Upper lobe of left lung (tissue), 6 donors: ENCODE measurements around the gene RPS6KL1. TPM values are rescaled to one million over a fixed set of nuclear protein-coding genes. Genes with fewer than 3 reads are reported as not detected.

Experiments
- ATAC-seq, 2 donors: fragments of 200-7000 bp; cut with Tn5 transposase; one replicate each; pipeline ENCODE4 v1.9.1; 2022; ENCODE audit warnings: mild to moderate bottlenecking in 2 of 2, moderate library complexity in 2 of 2; ENCODE audit not compliant: low FRiP score in 2 of 2
- DNase-seq, 2 donors: peaks; one replicate each; pipeline ENCODE4 v3.0.0-alpha.2; 2019 to 2020
- H3K27ac ChIP-seq, 4 donors: fragments of 200-600 bp; sonication (generic); one replicate each; pipeline ENCODE4 v1.5.1; 2016 to 2019
- H3K27me3 ChIP-seq, 4 donors: fragments of 200-600 bp; sonication (generic); one replicate each; pipeline ENCODE4 v1.5.1; 2017 to 2019
- H3K36me3 ChIP-seq, 4 donors: fragments of 200-600 bp; sonication (generic); one replicate each; pipeline ENCODE4 v1.5.1; 2016 to 2019
- H3K4me1 ChIP-seq, 4 donors: fragments of 200-600 bp; sonication (generic); one replicate each; pipeline ENCODE4 v1.5.1; 2018 to 2019
- H3K4me3 ChIP-seq, 4 donors: fragments of 200-600 bp; sonication (generic); one replicate each; pipeline ENCODE4 v1.5.1; 2017 to 2019; ENCODE audit warnings: mild to moderate bottlenecking in 2 of 4, moderate library complexity in 1 of 4
- H3K9me3 ChIP-seq, 4 donors: fragments of 200-600 bp; sonication (generic); one replicate each; pipeline ENCODE4 v1.5.1; 2018 to 2019
- CTCF ChIP-seq, 6 experiments: fragments of 450-650 bp in 4 of 6; fragments of 200-600 bp in 2 of 6; sonication (generic) in 2 of 6; IDR thresholded peaks; one replicate each; pipeline ENCODE4 v1.5.1; 2016 to 2019; ENCODE audit warnings: antibody characterized with exemption in 6 of 6
- EP300 ChIP-seq, 4 donors: sonication (generic); formaldehyde crosslinking; IDR thresholded peaks; one replicate each; pipeline ENCODE4 v1.5.1; 2017; ENCODE audit warnings: antibody characterized with exemption in 4 of 4, control low read depth in 2 of 4
- POLR2A ChIP-seq, 4 donors: fragments of 450-650 bp; IDR thresholded peaks; one replicate each; pipeline ENCODE4 v1.5.1; 2016 to 2017; ENCODE audit warnings: antibody characterized with exemption in 4 of 4, mild to moderate bottlenecking in 2 of 4
- POLR2AphosphoS5 ChIP-seq, 2 donors: sonication (generic); formaldehyde crosslinking; IDR thresholded peaks; one replicate each; pipeline ENCODE4 v1.5.1; 2017; ENCODE audit warnings: antibody characterized with exemption in 2 of 2
- WGBS, 2 donors: methylation state at CpG; one replicate each; pipeline ENCODE4 v1.1.5; 2017 to 2018; 5-methylcytosine and 5-hydroxymethylcytosine counted together
- total RNA-seq, 6 donors: library from RNA; depleted of rRNA in 4 of 6; stranded (reverse); fragments of >200 nt in 4 of 6; gene quantifications; one replicate each; pipeline versions ENCODE4 v1.1.0 to v1.2.1, GENCODE V29; 2016 to 2021
- donor health status: DM: no; HTN: no; CAD: no; lungs with moderate emphysema.
- donor health status: DM: no; HTN: yes; CAD: no; lungs with severe emphysema.

RPS6KL1 gene
- total RNA-seq, 6 donors from 2014 or later: 3.4 to 29.3 (median 7.3) TPM

GRCh38 chr14:74942181-74942580, 19.1 kb upstream of the RPS6KL1 start:
- DNase-seq (peak in 1 of 2 donors; percentile 74), ATAC-seq (no peak)
- H3K27me3 ChIP-seq: no peaks in the 10 kb centered on the region
- no peak for TF ChIP-seq CTCF (IDR thresholded peaks at IDR 0.05)
- TF ChIP-seq EP300 (IDR thresholded peaks at IDR 0.05): no peak
- TF ChIP-seq POLR2A (IDR thresholded peaks at IDR 0.05): no peak
- no peak for TF ChIP-seq POLR2AphosphoS5 (IDR thresholded peaks at IDR 0.05)
- 75 to 80% methylated on average over 12 of the region's 12 CpGs for WGBS, 2 donors
- H3K4me1 ChIP-seq: peaks cover 40 to 66% (median 50%) of the 10 kb centered on the region in 4 donors
- peak overlapping the region; percentile 86 to 92 (median 88) for H3K27ac ChIP-seq
- no peaks in the 10 kb centered on the region for H3K9me3 ChIP-seq
- H3K4me3 ChIP-seq: peak overlapping the region in 2 of 4 donors; percentile 19 to 29
- H3K36me3 ChIP-seq: no peaks in the 10 kb centered on the region

GRCh38 chr14:74941676-74942097, 18.6 kb upstream of the RPS6KL1 start:
- Histone ChIP-seq H3K4me1 (peaks cover 39 to 64% (median 48%) of the 10 kb centered on the region in 4 donors), H3K27ac (peak overlapping the region; percentile 86 to 92 (median 88)), H3K36me3 (no peaks in the 10 kb centered on the region), H3K9me3 (no peaks in the 10 kb centered on the region), H3K4me3 (peak overlapping the region in 2 of 4 donors; percentile 19 to 29), H3K27me3 (no peaks in the 10 kb centered on the region)
- 13 to 37% methylated on average over 9 to 13 of the region's 13 CpGs for WGBS, 2 donors
- ATAC-seq (peak; percentile 57 to 61), DNase-seq (peak in 1 of 2 donors; percentile 79)
- TF ChIP-seq CTCF (IDR thresholded peaks at IDR 0.05) (no peak), POLR2A (IDR thresholded peaks at IDR 0.05) (peak in 1 of 4 donors; percentile 74), POLR2AphosphoS5 (IDR thresholded peaks at IDR 0.05) (peak; percentile 17 to 18), EP300 (IDR thresholded peaks at IDR 0.05) (no peak)

DNA sequence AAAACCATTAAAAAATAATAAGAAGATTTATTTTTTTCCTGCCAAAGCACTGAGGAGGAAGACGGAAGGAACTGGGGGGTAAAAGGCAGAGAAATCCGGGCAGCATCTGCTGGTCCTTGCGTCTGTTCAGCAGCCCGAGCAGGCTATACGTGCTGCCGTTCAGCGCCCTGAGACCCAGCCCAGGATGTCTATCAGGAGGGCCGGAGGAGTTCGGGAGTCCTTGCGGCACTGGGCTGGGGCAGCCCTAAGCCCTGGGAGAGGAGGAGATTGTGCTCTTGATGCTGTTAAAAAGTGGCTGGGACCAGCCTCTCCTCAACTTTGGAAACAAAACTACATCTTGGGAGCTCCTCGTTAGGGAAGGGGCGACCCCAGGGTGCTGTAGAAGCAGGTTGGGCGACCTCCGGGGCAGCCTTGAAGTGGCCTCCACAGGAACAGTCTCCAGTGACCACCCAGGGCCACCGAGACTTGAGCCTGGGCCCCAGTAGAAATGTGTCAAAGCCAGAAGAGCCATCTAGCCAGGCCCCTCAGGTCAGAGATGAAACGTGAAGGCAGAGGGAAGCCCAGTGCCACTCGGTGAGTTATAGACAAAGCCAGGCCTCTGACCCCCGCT, 18.0 kb upstream of the RPS6KL1 start:
- Histone ChIP-seq H3K27ac (peak overlapping the region; percentile 86 to 92 (median 88)), H3K36me3 (no peaks in the 10 kb centered on the region), H3K4me3 (peak overlapping the region in 1 of 4 donors; percentile 29), H3K27me3 (no peaks in the 10 kb centered on the region), H3K9me3 (no peaks in the 10 kb centered on the region), H3K4me1 (peaks cover 33 to 58% (median 43%) of the 10 kb centered on the region in 4 donors)
- WGBS, 2 donors: 87 to 88% methylated on average over 17 to 18 of the region's 18 CpGs
- no peak for ATAC-seq
- no peak for TF ChIP-seq POLR2A (IDR thresholded peaks at IDR 0.05)
- TF ChIP-seq POLR2AphosphoS5 (IDR thresholded peaks at IDR 0.05): no peak
- no peak for TF ChIP-seq EP300 (IDR thresholded peaks at IDR 0.05)
- no peak for TF ChIP-seq CTCF (IDR thresholded peaks at IDR 0.05)
- DNase-seq: no peak

- DNase-seq: no peak
- H3K27me3 ChIP-seq: no peaks in the 10 kb centered on the region
- peak overlapping the region; percentile 86 to 92 (median 88) for H3K27ac ChIP-seq
- no peak for ATAC-seq
- 89 to 93% methylated on average over 10 of the region's 10 CpGs for WGBS, 2 donors
- H3K4me3 ChIP-seq: no peak overlapping the region
- TF ChIP-seq EP300 (IDR thresholded peaks at IDR 0.05): no peak
- TF ChIP-seq CTCF (IDR thresholded peaks at IDR 0.05): no peak
- no peak for TF ChIP-seq POLR2A (IDR thresholded peaks at IDR 0.05)
- TF ChIP-seq POLR2AphosphoS5 (IDR thresholded peaks at IDR 0.05): no peak
- H3K4me1 ChIP-seq: peaks cover 38 to 60% (median 49%) of the 10 kb centered on the region in 4 donors
- H3K9me3 ChIP-seq: no peaks in the 10 kb centered on the region
- H3K36me3 ChIP-seq: no peaks in the 10 kb centered on the region
Observed at GRCh38 chr14:74938531-74939495, 15.8 kb upstream of the RPS6KL1 start.
